GM12878 (cell line): ENCODE data around the gene GRAMD1C. TPM values are rescaled to one million over a fixed set of nuclear protein-coding genes. Genes with fewer than 3 reads are reported as not detected.

ENCODE experiments used
- BCL11A ChIP-seq: IDR thresholded peaks from 2 replicates; pipeline ENCODE4 v1.6.1; 2011; ENCODE audit warnings: low read depth, low read length
- CBFB ChIP-seq: IDR thresholded peaks from 2 replicates; pipeline ENCODE4 v1.6.1; 2016; ENCODE audit warnings: antibody characterized with exemption, low read depth
- CBX5 ChIP-seq: sonication (generic); IDR thresholded peaks from 2 replicates; pipeline ENCODE4 v1.6.1; 2016; ENCODE audit warnings: low read depth, moderate library complexity, mild to moderate bottlenecking, inconsistent platforms
- CREM ChIP-seq: IDR thresholded peaks from 2 replicates; pipeline ENCODE4 v1.6.1; 2014; ENCODE audit warnings: antibody characterized with exemption, low read depth
- CTCF ChIP-seq, 3 experiments: IDR thresholded peaks in 2 of 3; conservative IDR thresholded peaks in 1 of 3; 2 replicates each; pipeline ENCODE4 v1.5.1; 2011; ENCODE audit warnings: low read depth in 3 of 3, low read length in 3 of 3, mild to moderate bottlenecking in 3 of 3, control low read depth in 2 of 3, moderate library complexity in 2 of 3, inconsistent platforms in 1 of 3, mixed read lengths in 1 of 3; ENCODE audit not compliant: control insufficient read depth in 2 of 3, insufficient read depth in 1 of 3; ENCODE audit errors: extremely low read depth in 1 of 3
- EED ChIP-seq: sonication (generic); IDR thresholded peaks from 2 replicates; pipeline ENCODE4 v1.6.1; 2016; ENCODE audit warnings: antibody characterized with exemption, low read depth
- EZH2 ChIP-seq: IDR thresholded peaks from 2 replicates; pipeline ENCODE4 v1.6.1; 2012; ENCODE audit warnings: low read depth, mild to moderate bottlenecking, control low read depth, inconsistent platforms, low read length, borderline replicate concordance; ENCODE audit not compliant: control insufficient read depth
- GATAD2B ChIP-seq: fragments of 450-650 bp; conservative IDR thresholded peaks from 2 replicates; pipeline ENCODE4 v1.6.1; 2017; ENCODE audit warnings: low read depth, mild to moderate bottlenecking, moderate library complexity
- IKZF2 ChIP-seq, 2 experiments: fragments of 450-650 bp; IDR thresholded peaks; 2 replicates each; pipeline ENCODE4 v1.6.1; 2017; ENCODE audit warnings: mild to moderate bottlenecking in 2 of 2, moderate library complexity in 2 of 2
- MAX ChIP-seq: IDR thresholded peaks from 2 replicates; pipeline ENCODE4 v1.6.1; 2012; ENCODE audit warnings: low read depth, low read length, improper control_type of control experiment
- MYC ChIP-seq: IDR thresholded peaks from 2 replicates; pipeline ENCODE4 v1.6.1; 2011; ENCODE audit warnings: mild to moderate bottlenecking, low read length, moderate library complexity, inconsistent platforms; ENCODE audit not compliant: insufficient read depth, insufficient replicate concordance, insufficient read length, severe bottlenecking
- NBN ChIP-seq: fragments of 450-650 bp; IDR thresholded peaks from 2 replicates; pipeline ENCODE4 v1.6.1; 2016
- PKNOX1 ChIP-seq: fragments of 450-650 bp; IDR thresholded peaks from 2 replicates; pipeline ENCODE4 v1.6.1; 2016; ENCODE audit warnings: mild to moderate bottlenecking
- POLR2A ChIP-seq: IDR thresholded peaks from 2 replicates; pipeline ENCODE4 v1.6.1; 2011; ENCODE audit warnings: low read depth, mild to moderate bottlenecking, low read length
- RB1 ChIP-seq: fragments of 450-650 bp; formaldehyde crosslinking; IDR thresholded peaks from 2 replicates; pipeline ENCODE4 v1.6.1; 2017; ENCODE audit warnings: mild to moderate bottlenecking, borderline replicate concordance
- RELA ChIP-seq: fragments of 450-650 bp; IDR thresholded peaks from 2 replicates; pipeline ENCODE4 v1.8.0; 2014; ENCODE audit warnings: borderline replicate concordance; ENCODE audit not compliant: partially characterized antibody
- STAT1 ChIP-seq: fragments of 450-650 bp; conservative IDR thresholded peaks from 2 replicates; pipeline ENCODE4 v1.6.1; 2014; ENCODE audit warnings: antibody characterized with exemption, mild to moderate bottlenecking
- TAF1 ChIP-seq: IDR thresholded peaks from 2 replicates; pipeline ENCODE4 v1.6.1; 2011; ENCODE audit warnings: mild to moderate bottlenecking, low read depth, low read length, borderline replicate concordance
- YY1 ChIP-seq: IDR thresholded peaks from 2 replicates; pipeline ENCODE4 v1.6.1; 2011; ENCODE audit warnings: low read depth, mild to moderate bottlenecking, low read length
- ZNF207 ChIP-seq: fragments of 450-650 bp; IDR thresholded peaks from 2 replicates; pipeline ENCODE4 v1.6.1; 2014; ENCODE audit warnings: antibody characterized with exemption, mild to moderate bottlenecking, borderline replicate concordance
- polyA plus RNA-seq, 11 experiments: library from polyadenylated mRNA; depleted of rRNA in 4 of 11; unstranded in 6 of 11; stranded (reverse) in 5 of 11; fragments of >200 nt; fragmentation: Nextera tagmentation in 4 of 11; fragmentation: Illumina TruSeq in 1 of 11; extraction: Ambion mirVana in 4 of 11; extraction: Trizol in 1 of 11; gene quantifications; 1 replicate in 1 of 11; 2 replicates in 10 of 11; pipeline versions ENCODE4 v1.2.1 to v1.2.3, GENCODE V29; 2011 to 2016; ENCODE audit warnings: inconsistent platforms in 2 of 11, missing spikeins in 2 of 11, low read depth in 1 of 11
- total RNA-seq, 4 experiments: library from RNA; depleted of rRNA in 3 of 4; stranded (reverse); fragments of >200 nt in 3 of 4; fragmentation: Illumina TruSeq in 1 of 4; extraction: Trizol in 1 of 4; gene quantifications; 2 replicates each; pipeline versions ENCODE4 v1.2.1 to v1.2.3, GENCODE V29; 2013 to 2021
- TF ChIP-seq, protein P1 (sequence below): fragments of 450-650 bp; IDR thresholded peaks from 2 replicates; pipeline ENCODE4 v1.6.1; 2017; ENCODE audit warnings: mild to moderate bottlenecking, low read depth, inconsistent platforms; ENCODE audit not compliant: poor library complexity, severe bottlenecking

The GRAMD1C gene
- total and polyA plus RNA-seq, 10 of the 15 experiments (the other 5 are each of a cell fraction or from before 2014, with no cell fraction given), result 3.2 to 9.2 (median 5.5) TPM

- TF ChIP-seq GATAD2B (peak; percentile 95), EZH2 (no peak), PKNOX1 (peak; percentile 88), RB1 (peak; percentile 97), BCL11A (no peak), TAF1 (0 out of 2 replicates have a peak, but pooled peaks have one; percentile 18), IKZF2 (IDR thresholded peaks at IDR 0.05) (peak; percentile 70 to 74), CBFB (peak; percentile 22; the same call in 1 of the 2 replicates), RELA (peak; percentile 86), MYC (no peak), CBX5 (peak; percentile 41; the same call in 1 of the 2 replicates), CTCF (IDR thresholded peaks at IDR 0.05 in 2 of 3, conservative IDR thresholded peaks at IDR 0.05 in 1 of 3; ENCODE audit: control insufficient read depth in 2 of 3, extremely low read depth in 1 of 3, insufficient read depth in 1 of 3, low read depth in 3 of 3, low read length in 3 of 3) (peak; percentile 86 to 89 (median 88)), ZNF207 (peak; percentile 87), YY1 (peak; percentile 77; the same call in 1 of the 2 replicates), POLR2A (peak; percentile 40; the same call in 1 of the 2 replicates), CREM (peak; percentile 51; the same call in 1 of the 2 replicates), MAX (0 out of 2 replicates have a peak, but pooled peaks have one; percentile 26), STAT1 (peak; percentile 79; the same call in 1 of the 2 replicates), NBN (no peak), EED (peak; percentile 41; the same call in 1 of the 2 replicates)
- TF ChIP-seq, protein P1, sequence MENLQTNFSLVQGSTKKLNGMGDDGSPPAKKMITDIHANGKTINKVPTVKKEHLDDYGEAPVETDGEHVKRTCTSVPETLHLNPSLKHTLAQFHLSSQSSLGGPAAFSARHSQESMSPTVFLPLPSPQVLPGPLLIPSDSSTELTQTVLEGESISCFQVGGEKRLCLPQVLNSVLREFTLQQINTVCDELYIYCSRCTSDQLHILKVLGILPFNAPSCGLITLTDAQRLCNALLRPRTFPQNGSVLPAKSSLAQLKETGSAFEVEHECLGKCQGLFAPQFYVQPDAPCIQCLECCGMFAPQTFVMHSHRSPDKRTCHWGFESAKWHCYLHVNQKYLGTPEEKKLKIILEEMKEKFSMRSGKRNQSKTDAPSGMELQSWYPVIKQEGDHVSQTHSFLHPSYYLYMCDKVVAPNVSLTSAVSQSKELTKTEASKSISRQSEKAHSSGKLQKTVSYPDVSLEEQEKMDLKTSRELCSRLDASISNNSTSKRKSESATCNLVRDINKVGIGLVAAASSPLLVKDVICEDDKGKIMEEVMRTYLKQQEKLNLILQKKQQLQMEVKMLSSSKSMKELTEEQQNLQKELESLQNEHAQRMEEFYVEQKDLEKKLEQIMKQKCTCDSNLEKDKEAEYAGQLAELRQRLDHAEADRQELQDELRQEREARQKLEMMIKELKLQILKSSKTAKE, result no peak
These were observed at the start of gene GRAMD1C (continued) for GRCh38 chr3:113838631-113839209.
